HG03159 (cell line): ENCODE results near the gene PHYHD1.

Experiments
- ATAC-seq: cut with Tn5 transposase; IDR thresholded peaks from one replicate; pipeline ENCODE4 v1.9.1; 2021; ENCODE audit warnings: mild to moderate bottlenecking, moderate library complexity; ENCODE audit not compliant: unreplicated experiment

The PHYHD1 gene

DNA sequence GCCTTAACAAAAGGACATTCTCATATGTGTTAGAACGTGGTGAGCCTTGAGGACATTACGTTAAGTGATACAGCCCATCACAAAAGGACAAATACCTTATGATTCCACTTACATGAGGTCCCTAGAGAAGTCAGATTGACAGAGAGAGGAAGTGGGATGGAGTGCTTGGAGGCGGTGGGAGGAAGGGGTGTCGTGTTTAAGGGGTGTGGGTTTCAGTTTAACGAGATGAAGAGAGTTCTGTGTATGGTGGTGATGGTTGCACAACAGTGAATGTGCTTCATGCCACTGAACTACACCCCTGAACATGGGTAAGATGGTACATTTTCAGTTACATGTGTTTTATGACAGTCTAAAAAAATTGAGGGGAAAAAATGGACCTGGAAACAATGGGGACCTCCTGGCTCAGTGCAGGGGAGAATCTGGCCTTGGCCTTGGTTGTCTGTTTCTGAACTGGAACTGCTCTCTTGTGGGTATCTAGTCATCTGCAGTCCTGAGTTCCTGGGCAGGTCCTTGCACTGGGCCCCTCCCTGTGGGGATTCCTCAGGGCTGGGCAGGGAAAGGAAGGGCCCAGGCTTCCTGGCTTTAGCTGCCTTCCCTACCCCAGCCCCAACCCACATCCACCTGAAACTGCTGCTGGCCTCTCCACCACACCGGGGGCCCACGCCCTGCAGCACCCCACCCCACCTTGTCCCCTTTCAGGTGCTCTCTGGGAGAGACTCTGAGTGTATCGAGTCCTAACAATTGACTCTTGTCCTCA lies 21.0 kb upstream of the PHYHD1 start:
- ATAC-seq: no peak

DNA sequence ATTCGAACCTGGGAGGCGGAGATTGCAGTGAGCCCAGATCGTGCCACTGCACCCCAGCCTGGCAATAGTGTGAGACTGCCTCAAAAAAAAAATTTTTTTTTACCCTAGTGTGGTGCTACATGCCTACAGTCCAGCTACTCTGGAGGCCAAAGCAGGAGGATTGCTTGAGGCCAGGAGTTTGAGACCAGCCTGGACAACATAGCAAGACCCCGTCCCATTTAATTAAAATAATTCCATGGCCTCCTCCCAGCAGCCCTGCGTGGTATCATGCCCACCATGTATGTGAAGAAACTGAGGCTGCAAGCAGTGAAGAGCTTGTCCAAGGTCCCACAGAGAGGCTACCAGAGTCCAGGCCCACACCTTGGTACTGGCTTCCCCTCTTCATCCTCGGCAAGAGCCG lies 19.4 kb upstream of the PHYHD1 start:
- no peak for ATAC-seq

DNA sequence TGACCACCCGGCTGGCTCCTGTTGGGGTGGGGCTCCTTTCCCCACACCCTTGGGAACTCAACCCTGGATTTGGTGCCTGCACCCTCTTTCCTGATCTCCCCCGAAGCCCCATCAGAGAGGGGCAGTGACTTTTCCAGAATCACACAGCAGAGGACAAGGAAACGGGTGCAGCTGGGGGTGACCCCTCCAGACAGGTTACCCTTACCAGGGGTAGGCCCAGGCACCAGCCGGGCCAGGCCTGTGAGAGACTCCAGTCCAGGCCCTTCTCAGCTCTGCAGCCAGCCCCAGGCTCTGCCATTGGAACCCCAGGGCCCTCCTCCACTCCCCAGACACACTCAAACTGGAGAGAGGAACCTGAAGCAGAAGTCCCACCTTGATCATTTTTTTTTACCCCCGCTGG lies 19.0 kb upstream of the PHYHD1 start:
- ATAC-seq: no peak

DNA sequence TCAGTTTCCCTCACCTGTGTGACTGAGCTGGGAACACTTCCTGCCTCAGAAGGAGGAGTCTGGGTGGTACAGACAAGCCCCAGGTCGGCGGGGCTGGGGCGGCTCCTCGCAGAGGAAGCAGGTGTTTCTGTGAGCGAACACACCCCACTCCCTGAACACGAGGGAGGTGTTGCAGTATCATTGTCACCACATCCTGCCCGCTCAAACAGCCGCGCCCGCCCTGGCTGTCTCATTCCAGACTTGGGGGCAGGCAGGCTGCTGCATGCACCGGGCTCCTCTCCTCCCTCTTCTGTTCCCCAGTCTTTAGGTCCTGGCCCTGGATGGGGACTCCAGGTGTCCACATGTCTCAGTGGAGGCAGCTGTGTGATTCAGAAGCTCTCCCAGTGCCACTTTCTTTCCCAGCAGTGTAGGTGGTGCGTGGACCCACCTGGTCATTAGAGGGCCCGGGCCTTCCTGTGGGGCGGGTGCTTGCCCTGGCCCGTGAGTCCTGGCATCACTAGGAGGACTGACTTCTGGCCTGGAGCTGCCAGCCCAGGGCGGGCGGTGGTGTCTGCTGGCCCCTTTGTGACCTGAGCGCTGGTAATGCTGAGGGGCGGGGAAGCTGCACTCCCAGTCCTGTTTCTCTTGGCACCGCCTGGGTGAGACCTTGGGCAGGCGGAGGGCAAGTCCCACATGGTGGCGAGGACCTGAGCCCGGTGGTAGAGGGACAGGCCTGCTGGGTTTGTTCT lies 18.3 kb upstream of the PHYHD1 start:
- peak; percentile 81 for ATAC-seq

GRCh38 chr9:128903079-128903461 lies 17.7 kb upstream of the PHYHD1 start:
- ATAC-seq: no peak

DNA sequence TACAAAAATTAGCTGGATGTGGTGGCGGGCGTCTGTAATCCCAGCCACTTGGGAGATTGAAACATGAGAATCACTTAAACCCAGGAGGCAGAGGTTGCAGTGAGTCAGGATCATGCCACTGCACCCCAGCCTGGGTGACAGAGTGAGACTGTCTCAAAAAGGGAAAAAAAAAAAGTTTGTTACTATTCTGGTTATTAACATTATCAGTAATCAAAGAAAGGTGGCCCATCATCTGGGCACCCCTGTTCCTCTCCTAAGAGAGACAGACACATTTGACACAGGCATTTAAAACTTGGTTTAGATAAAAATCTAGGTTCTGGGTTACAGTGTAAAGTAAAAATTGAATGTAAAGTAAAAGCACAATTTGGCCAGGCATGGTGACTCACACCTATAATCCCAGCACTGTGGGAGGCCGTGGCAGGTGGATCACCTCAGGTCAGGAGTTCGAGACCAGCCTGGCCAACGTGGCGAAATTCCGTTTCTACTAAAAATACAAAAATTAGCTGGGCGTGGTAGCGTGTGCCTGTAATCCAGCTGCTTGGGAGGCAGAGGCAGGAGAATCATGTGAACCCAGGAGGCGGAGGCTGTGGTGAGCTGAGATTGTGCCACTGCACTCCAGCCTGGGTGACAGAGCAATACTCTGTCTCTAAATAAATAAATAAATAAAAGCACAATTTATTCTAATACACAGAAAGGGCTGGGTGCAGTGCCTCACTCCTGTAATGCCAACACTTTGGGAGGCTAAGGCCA lies 16.7 kb upstream of the PHYHD1 start:
- ATAC-seq: no peak

- no peak for ATAC-seq
These were observed 14.8 kb upstream of the PHYHD1 start for GRCh38 chr9:128905964-128906363.

GRCh38 chr9:128906741-128907140 lies 14.0 kb upstream of the PHYHD1 start:
- ATAC-seq: no peak

- ATAC-seq: no peak
These were observed 12.4 kb upstream of the PHYHD1 start for GRCh38 chr9:128908372-128908771.

- no peak for ATAC-seq
These were observed 10.9 kb upstream of the PHYHD1 start for GRCh38 chr9:128909859-128910258.

GRCh38 chr9:128910906-128911305 lies 9.9 kb upstream of the PHYHD1 start:
- ATAC-seq: no peak

DNA sequence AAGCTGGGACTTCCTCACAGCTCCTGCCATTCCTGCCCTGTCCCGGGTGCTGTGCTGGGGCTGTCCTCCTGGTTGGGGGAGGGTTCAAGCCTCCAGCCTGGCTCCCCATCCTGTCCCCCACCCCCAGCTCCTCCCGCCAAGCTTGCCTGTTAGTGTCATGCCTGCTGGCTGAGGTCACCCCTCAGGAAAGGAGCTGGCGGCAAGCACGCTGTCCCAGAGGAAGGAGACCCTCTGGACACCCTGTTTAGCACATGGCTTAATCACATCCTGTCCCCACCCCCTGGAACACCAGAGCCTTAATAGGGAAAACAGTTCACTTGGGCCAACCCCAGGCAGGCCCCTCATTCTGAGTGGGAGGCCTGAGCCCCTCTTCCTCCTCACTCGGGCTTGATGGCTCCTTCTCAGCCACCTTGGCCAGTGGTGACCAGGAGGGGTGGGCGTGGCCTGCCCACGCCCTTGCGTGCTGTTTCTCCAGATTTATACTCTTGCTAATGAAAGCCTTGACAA lies 9.2 kb upstream of the PHYHD1 start:
- no peak for ATAC-seq

GRCh38 chr9:128912270-128912853 lies 8.4 kb upstream of the PHYHD1 start:
- ATAC-seq: no peak

DNA sequence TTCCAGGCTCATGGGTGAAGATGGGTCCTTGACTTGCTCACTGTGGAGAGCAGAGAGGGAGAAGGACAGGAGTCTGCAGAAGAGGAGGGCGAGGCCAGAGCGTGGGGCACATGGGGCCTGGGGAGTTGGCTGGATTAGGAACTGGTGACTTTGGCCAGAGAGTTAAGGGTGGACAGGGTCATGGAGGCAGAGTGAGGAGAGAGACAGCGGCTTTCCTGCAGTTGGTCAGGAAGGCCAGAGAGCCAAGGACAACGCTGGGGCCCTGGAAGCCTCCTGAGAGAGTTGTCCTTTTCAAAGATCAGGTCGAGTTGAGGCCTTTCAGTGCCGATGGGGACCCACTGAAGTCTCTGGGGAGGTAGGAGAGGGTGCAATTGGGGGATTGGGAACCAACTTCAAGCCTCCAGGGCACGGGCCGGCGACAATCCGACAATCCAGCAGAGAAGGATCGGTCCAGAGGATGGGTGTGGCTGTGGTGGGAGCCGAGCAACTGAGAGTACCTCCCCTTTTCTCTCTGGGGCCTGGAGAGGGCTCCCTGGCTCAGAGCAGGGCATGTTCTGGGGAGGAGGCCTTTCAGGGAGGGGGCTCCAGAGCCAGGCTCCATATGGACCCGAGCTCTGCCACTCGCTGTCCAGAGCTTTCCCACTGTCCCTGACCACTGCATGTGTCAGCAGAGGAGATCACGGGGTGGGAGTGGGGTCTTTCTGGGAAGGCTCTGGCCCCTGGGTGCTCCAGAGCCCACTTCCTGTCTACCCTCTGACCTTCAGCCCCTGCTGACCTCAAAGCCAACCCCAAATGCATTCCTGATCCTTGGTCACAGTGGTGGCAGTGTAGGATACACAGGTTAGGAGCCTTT lies 7.5 kb upstream of the PHYHD1 start:
- no peak for ATAC-seq

GRCh38 chr9:128913995-128914772 lies 6.6 kb upstream of the PHYHD1 start:
- ATAC-seq: no peak

GRCh38 chr9:128916204-128916603 lies 4.6 kb upstream of the PHYHD1 start:
- ATAC-seq: no peak

- no peak for ATAC-seq
These were observed 4.0 kb upstream of the PHYHD1 start for GRCh38 chr9:128916745-128917144.

- no peak for ATAC-seq
These were observed 3.5 kb upstream of the PHYHD1 start for GRCh38 chr9:128917151-128917849.

GRCh38 chr9:128918921-128919320 lies 1.9 kb upstream of the PHYHD1 start:
- no peak for ATAC-seq
